Activated CD4-positive, alpha-beta T cell treated with anti-CD3 and anti-CD28 coated beads, Interleukin-2, amount 10 ng/mL, durations not matched to agents 7 days and 5 days (primary cell): ENCODE data around the gene LYZL4. TPM values are rescaled to one million over a fixed set of nuclear protein-coding genes. Genes with fewer than 3 reads are reported as not detected.

ENCODE experiments used
- CTCF ChIA-PET: fragments of 350-600 bp; sonication (Branson Sonifier 250); formaldehyde crosslinking; loops from one replicate; lab custom pipeline; 2021; ENCODE audit warnings: antibody characterized with exemption; lab: Charles Lee
- POLR2A ChIA-PET: fragments of 350-600 bp; sonication (Branson Sonifier 250); formaldehyde crosslinking; loops from one replicate; lab custom pipeline; 2021; ENCODE audit warnings: antibody characterized with exemption; lab: Charles Lee
- DNase-seq: peaks from one replicate; pipeline ENCODE4 v3.0.0-alpha.2; 2020
- H3K27ac Mint-ChIP-seq: one replicate; pipeline ENCODE4 v1.8.0; 2021; ENCODE audit warnings: mild to moderate bottlenecking, moderate library complexity, mixed read lengths
- H3K27me3 Mint-ChIP-seq: one replicate; pipeline ENCODE4 v1.8.0; 2021; ENCODE audit warnings: mixed read lengths
- H3K36me3 Mint-ChIP-seq: one replicate; pipeline ENCODE4 v1.8.0; 2021; ENCODE audit warnings: low read depth, mixed read lengths
- H3K4me1 Mint-ChIP-seq: one replicate; pipeline ENCODE4 v1.8.0; 2021; ENCODE audit warnings: mixed read lengths
- H3K4me3 Mint-ChIP-seq: one replicate; pipeline ENCODE4 v1.8.0; 2021; ENCODE audit warnings: mild to moderate bottlenecking, moderate library complexity, mixed read lengths
- H3K9me3 Mint-ChIP-seq: one replicate; pipeline ENCODE4 v1.8.0; 2021; ENCODE audit warnings: mixed read lengths
- total RNA-seq, 2 experiments: library from RNA; stranded (reverse); gene quantifications; one replicate each; pipeline ENCODE4 v1.2.3, GENCODE V29; 2021

Gene LYZL4
- total RNA-seq, 2 experiments from 2014 or later: not detected

GRCh38 chr3:42440924-42441323 lies 30.5 kb upstream of the LYZL4 start:
- H3K27ac Mint-ChIP-seq: no peak overlapping the region
- no peaks in the 10 kb centered on the region for H3K9me3 Mint-ChIP-seq
- no peak for DNase-seq
- no peaks in the 10 kb centered on the region for H3K36me3 Mint-ChIP-seq
- peaks cover 12% of the 10 kb centered on the region for H3K27me3 Mint-ChIP-seq
- POLR2A ChIA-PET: no interaction called here
- no peak overlapping the region for H3K4me3 Mint-ChIP-seq
- H3K4me1 Mint-ChIP-seq: no peaks in the 10 kb centered on the region
- CTCF ChIA-PET: interaction anchor here (2.8 kb wide), 1 partner anchor 194 kb away, joined by 14 read pairs; no protein-coding TSS in a partner anchor

- Mint-ChIP-seq H3K4me1 (no peaks in the 10 kb centered on the region), H3K4me3 (no peak overlapping the region), H3K36me3 (no peaks in the 10 kb centered on the region), H3K27ac (no peak overlapping the region), H3K9me3 (no peaks in the 10 kb centered on the region), H3K27me3 (peaks cover 12% of the 10 kb centered on the region)
- no peak for DNase-seq
- CTCF ChIA-PET: no interaction called here
- POLR2A ChIA-PET: no interaction called here
Observed at GRCh38 chr3:42439261-42440115, 29.1 kb upstream of the LYZL4 start.

DNA sequence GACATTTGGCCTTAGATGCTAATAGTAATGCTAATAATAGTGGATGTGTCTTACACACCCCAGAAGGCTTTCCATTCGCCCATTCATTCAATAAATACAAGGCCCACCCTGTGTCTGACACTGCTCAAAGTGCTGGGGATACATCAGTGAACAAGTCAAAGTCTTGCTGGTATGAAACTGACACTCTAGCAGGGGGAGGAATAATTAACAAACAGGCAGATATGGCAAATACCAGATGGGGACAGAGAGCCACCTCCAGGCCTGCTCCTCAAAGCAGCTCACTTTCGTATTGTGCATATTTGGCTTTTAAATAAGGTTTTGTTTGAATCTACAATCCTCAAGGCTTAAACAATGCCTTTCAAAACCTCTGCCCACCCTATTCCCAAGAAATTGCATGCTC lies 28.3 kb upstream of the LYZL4 start:
- no peak for DNase-seq
- CTCF ChIA-PET: no interaction called here
- Mint-ChIP-seq H3K36me3 (no peaks in the 10 kb centered on the region), H3K4me3 (no peak overlapping the region), H3K27ac (no peak overlapping the region), H3K9me3 (no peaks in the 10 kb centered on the region), H3K27me3 (peaks cover 12% of the 10 kb centered on the region), H3K4me1 (no peaks in the 10 kb centered on the region)
- POLR2A ChIA-PET: no interaction called here

DNA sequence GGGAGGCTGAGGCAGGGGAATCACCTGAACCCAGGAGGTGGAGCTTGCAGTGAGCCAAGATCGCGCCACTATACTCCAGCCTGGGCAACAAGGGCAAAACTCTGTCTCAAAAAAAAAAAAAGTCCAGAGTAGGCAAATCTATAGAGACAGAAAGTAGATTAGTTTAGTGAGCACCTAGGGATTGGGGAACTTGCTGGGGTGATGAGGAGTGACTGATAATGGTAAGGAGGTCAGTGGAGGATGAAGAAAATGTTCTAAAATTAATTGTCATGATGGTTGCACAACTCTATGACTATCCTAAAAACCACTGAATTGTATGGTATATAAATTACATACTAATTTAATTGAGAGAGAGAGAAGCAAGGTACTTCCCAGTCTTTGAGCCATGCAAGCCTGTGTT lies 27.8 kb upstream of the LYZL4 start:
- H3K9me3 Mint-ChIP-seq: no peaks in the 10 kb centered on the region
- H3K4me1 Mint-ChIP-seq: no peaks in the 10 kb centered on the region
- CTCF ChIA-PET: no interaction called here
- H3K4me3 Mint-ChIP-seq: no peak overlapping the region
- no peaks in the 10 kb centered on the region for H3K36me3 Mint-ChIP-seq
- POLR2A ChIA-PET: no interaction called here
- no peak for DNase-seq
- no peak overlapping the region for H3K27ac Mint-ChIP-seq
- H3K27me3 Mint-ChIP-seq: peaks cover 12% of the 10 kb centered on the region

GRCh38 chr3:42434777-42435380 lies 24.5 kb upstream of the LYZL4 start:
- Mint-ChIP-seq H3K36me3 (no peaks in the 10 kb centered on the region), H3K27ac (no peak overlapping the region), H3K27me3 (peaks cover 4% of the 10 kb centered on the region), H3K9me3 (peaks cover 6% of the 10 kb centered on the region), H3K4me3 (no peak overlapping the region), H3K4me1 (no peaks in the 10 kb centered on the region)
- CTCF ChIA-PET: interaction anchor here (0.8 kb wide), 1 partner anchor 9 kb away, joined by 3 read pairs; no protein-coding TSS in a partner anchor
- POLR2A ChIA-PET: no interaction called here
- DNase-seq: no peak

DNA sequence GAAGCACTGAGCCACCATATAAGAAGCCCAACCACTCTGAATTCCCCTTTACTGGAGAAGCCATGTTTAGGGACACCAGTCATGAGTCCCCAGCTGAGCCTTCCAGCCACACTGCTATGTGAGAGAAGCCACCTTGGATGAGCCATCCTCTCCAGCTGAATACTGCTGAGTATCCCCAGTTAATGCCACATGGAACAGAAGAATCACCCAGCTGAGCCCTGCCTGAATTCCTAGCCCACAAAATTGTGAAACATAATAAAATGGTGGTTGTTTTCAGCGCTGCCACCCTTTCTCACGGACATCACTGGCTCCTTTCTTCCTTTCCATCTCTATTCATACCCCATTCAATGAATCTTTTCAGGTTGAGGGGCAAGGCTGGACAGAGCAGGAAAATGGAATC lies 22.1 kb upstream of the LYZL4 start:
- CTCF ChIA-PET: no interaction called here
- Mint-ChIP-seq H3K9me3 (peaks cover 6% of the 10 kb centered on the region), H3K36me3 (no peaks in the 10 kb centered on the region), H3K4me1 (no peaks in the 10 kb centered on the region), H3K4me3 (no peak overlapping the region), H3K27me3 (peaks cover 11% of the 10 kb centered on the region), H3K27ac (no peak overlapping the region)
- DNase-seq: no peak
- POLR2A ChIA-PET: no interaction called here

GRCh38 chr3:42430781-42431532 lies 20.5 kb upstream of the LYZL4 start:
- no peak for DNase-seq
- Mint-ChIP-seq H3K36me3 (no peaks in the 10 kb centered on the region), H3K4me3 (no peak overlapping the region), H3K9me3 (peaks cover 6% of the 10 kb centered on the region), H3K4me1 (no peaks in the 10 kb centered on the region), H3K27ac (no peak overlapping the region), H3K27me3 (peaks cover 11% of the 10 kb centered on the region)
- POLR2A ChIA-PET: no interaction called here
- CTCF ChIA-PET: no interaction called here

GRCh38 chr3:42428830-42429229 lies 18.4 kb upstream of the LYZL4 start:
- H3K27me3 Mint-ChIP-seq: peaks cover 16% of the 10 kb centered on the region
- DNase-seq: no peak
- no peak overlapping the region for H3K27ac Mint-ChIP-seq
- ChIA-PET POLR2A (no interaction called here), CTCF (no interaction called here)
- H3K9me3 Mint-ChIP-seq: peaks cover 6% of the 10 kb centered on the region
- no peak overlapping the region for H3K4me3 Mint-ChIP-seq
- H3K36me3 Mint-ChIP-seq: no peaks in the 10 kb centered on the region
- H3K4me1 Mint-ChIP-seq: no peaks in the 10 kb centered on the region

DNA sequence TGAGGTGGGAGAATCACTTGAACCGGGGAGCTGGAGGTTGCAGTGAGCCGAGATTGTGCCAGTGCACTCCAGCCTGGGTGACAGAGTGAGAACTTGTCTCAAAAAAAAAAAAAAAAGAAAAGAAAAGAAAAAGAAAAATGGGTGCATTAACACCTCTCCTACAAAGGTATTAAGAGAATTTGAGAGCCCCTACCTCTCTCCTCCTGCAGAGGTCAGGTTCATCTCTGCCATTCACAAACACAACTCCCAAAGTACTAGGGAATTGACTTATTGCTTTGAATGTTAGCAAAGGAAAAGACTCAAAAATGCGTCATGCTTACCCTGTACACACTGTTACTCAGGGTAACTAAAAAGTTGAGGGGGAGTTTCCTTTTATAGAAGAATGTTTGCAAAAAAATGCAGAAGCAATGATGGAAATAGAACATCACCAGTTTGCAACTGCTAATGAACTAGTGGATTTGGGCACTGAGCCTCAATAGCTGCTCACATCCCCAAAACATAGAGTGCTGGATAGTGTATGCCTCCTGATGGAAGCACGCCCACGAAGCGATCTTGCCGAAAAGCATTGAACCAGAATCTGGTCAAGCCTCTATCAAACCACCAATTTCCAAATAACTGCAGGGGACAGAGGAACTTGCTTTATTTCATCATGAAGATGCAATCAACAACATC lies 15.5 kb upstream of the LYZL4 start:
- ChIA-PET POLR2A (no interaction called here), CTCF (no interaction called here)
- no peaks in the 10 kb centered on the region for H3K4me1 Mint-ChIP-seq
- DNase-seq: no peak
- H3K27ac Mint-ChIP-seq: no peak overlapping the region
- no peaks in the 10 kb centered on the region for H3K36me3 Mint-ChIP-seq
- peaks cover 15% of the 10 kb centered on the region for H3K27me3 Mint-ChIP-seq
- H3K9me3 Mint-ChIP-seq: no peaks in the 10 kb centered on the region
- no peak overlapping the region for H3K4me3 Mint-ChIP-seq

- no peak for DNase-seq
- CTCF ChIA-PET: no interaction called here
- Mint-ChIP-seq H3K9me3 (no peaks in the 10 kb centered on the region), H3K27me3 (peaks cover 14% of the 10 kb centered on the region), H3K27ac (no peak overlapping the region), H3K36me3 (no peaks in the 10 kb centered on the region), H3K4me1 (no peaks in the 10 kb centered on the region), H3K4me3 (no peak overlapping the region)
- POLR2A ChIA-PET: no interaction called here
Observed at GRCh38 chr3:42424911-42425310, 14.5 kb upstream of the LYZL4 start.

- Mint-ChIP-seq H3K27ac (no peak overlapping the region), H3K4me1 (no peaks in the 10 kb centered on the region), H3K9me3 (no peaks in the 10 kb centered on the region), H3K4me3 (no peak overlapping the region), H3K27me3 (peaks cover 5% of the 10 kb centered on the region), H3K36me3 (no peaks in the 10 kb centered on the region)
- ChIA-PET CTCF (no interaction called here), POLR2A (no interaction called here)
- no peak for DNase-seq
Observed at GRCh38 chr3:42421818-42422796, 11.7 kb upstream of the LYZL4 start.

- no peak overlapping the region for H3K4me3 Mint-ChIP-seq
- peaks cover 8% of the 10 kb centered on the region for H3K27me3 Mint-ChIP-seq
- POLR2A ChIA-PET: no interaction called here
- no peaks in the 10 kb centered on the region for H3K4me1 Mint-ChIP-seq
- DNase-seq: no peak
- no peaks in the 10 kb centered on the region for H3K36me3 Mint-ChIP-seq
- H3K27ac Mint-ChIP-seq: no peak overlapping the region
- CTCF ChIA-PET: interaction anchor here (1.1 to 1.6 kb wide), 2 partner anchors 14 to 66 kb away, joined by 3 to 5 read pairs; no protein-coding TSS in a partner anchor
- no peaks in the 10 kb centered on the region for H3K9me3 Mint-ChIP-seq
Observed at GRCh38 chr3:42419563-42419962, 9.2 kb upstream of the LYZL4 start.
